Measurements from ENCODE around the gene ESYT2. TPM values are rescaled to one million over a fixed set of nuclear protein-coding genes. Genes with fewer than 3 reads are reported as not detected.

The ESYT2 gene
- total RNA-seq, 1 donor from 2014 or later = 53.1 TPM

DNA sequence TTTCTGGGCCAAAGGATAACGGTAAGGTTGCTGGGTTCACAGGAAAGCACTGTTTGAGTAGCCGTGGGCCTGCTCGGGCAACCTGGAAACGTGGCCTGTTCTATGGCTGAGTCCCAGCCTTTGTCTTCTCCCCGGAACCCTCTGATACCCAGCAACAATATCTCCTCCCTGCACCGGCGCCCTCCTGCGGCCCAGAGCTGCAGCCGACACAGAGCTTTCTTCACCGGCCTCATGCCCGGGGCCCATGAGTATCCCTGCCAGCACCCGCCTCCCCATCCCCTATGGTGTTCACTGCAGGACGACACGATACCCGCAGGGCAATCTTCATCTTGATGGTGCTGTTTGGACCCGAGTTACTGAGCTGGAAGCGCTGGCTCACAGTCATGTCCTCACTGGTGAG lies 86.1 kb downstream of the ESYT2 start:
- Histone ChIP-seq H3K36me3 (ENCODE audit: control insufficient read depth, insufficient read depth, low read length) (peaks cover 2% of the 10 kb centered on the region), H3K4me3 (ENCODE audit: low read depth, low read length) (no peak overlapping the region), H3K27me3 (ENCODE audit: control insufficient read depth, insufficient read depth, low read length) (no peaks in the 10 kb centered on the region)
- TF ChIP-seq, protein P1, sequence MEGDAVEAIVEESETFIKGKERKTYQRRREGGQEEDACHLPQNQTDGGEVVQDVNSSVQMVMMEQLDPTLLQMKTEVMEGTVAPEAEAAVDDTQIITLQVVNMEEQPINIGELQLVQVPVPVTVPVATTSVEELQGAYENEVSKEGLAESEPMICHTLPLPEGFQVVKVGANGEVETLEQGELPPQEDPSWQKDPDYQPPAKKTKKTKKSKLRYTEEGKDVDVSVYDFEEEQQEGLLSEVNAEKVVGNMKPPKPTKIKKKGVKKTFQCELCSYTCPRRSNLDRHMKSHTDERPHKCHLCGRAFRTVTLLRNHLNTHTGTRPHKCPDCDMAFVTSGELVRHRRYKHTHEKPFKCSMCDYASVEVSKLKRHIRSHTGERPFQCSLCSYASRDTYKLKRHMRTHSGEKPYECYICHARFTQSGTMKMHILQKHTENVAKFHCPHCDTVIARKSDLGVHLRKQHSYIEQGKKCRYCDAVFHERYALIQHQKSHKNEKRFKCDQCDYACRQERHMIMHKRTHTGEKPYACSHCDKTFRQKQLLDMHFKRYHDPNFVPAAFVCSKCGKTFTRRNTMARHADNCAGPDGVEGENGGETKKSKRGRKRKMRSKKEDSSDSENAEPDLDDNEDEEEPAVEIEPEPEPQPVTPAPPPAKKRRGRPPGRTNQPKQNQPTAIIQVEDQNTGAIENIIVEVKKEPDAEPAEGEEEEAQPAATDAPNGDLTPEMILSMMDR (IDR thresholded peaks at IDR 0.05; ENCODE audit: insufficient read depth, low read length, poor library complexity, severe bottlenecking) = no peak
- no peak for DNase-seq (ENCODE audit: low read depth)

DNA sequence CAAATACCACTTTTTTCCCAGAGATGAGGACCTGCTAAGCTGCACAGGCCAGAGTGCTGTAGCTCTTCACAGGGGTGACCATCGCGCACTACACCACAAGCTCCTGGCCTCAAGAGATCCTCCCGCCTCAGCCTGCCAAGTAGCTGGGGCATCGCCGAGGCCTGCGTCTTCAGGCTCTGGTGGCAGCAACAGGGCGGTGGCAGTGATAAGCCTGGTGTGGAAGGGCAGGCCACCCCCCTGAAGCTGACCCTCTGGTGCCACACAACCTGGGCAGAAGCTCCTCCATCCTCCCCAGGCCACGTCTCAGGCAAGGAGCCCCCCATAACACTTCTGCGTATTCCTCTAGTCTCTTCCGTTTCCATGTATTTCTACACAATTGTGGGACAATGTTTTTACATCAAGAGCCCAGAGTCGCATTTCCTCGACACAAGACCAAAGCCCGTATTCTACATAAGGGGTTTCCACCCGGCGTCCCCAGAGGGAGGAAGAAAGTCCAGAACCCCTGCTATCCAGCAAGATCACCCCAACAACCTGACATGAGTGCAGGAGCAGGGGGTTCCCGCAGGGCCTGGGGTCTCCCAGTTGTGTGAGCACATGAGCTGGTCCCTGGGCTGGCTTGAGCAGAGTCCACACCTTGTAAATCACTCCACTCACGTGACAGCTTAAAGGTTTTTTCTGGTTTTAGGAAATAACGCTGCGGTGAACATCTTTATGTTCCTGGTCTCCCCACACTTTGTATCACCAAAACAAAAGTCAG lies 87.1 kb downstream of the ESYT2 start:
- H3K36me3 ChIP-seq (ENCODE audit: control insufficient read depth, insufficient read depth, low read length) = peaks cover 2% of the 10 kb centered on the region
- no peak overlapping the region for H3K4me3 ChIP-seq (ENCODE audit: low read depth, low read length)
- TF ChIP-seq, protein P1 (IDR thresholded peaks at IDR 0.05; ENCODE audit: insufficient read depth, low read length, poor library complexity, severe bottlenecking) = no peak
- no peaks in the 10 kb centered on the region for H3K27me3 ChIP-seq (ENCODE audit: control insufficient read depth, insufficient read depth, low read length)
- no peak for DNase-seq (ENCODE audit: low read depth)

DNA sequence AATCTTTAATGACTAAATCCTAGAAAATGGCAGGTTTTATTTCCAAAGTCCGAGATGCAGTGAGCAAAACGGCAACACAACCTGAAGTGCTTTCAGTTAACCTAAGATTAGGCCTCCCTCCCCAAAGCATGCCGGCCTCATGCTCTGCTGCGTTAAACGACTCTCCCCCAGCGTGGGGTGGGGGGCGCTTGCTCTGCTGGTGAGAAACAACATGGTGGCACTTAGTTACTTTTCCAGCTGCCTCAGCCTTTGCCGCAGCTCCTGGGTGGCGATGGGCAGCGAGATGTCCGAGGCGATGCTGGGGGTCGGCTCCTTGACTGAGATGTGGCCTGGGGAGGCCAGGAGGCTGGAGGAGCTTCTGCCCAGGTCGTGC lies 88.0 kb downstream of the ESYT2 start:
- Histone ChIP-seq H3K4me3 (ENCODE audit: low read depth, low read length) (no peak overlapping the region), H3K27me3 (ENCODE audit: control insufficient read depth, insufficient read depth, low read length) (no peaks in the 10 kb centered on the region), H3K36me3 (ENCODE audit: control insufficient read depth, insufficient read depth, low read length) (peaks cover 2% of the 10 kb centered on the region)
- no peak for DNase-seq (ENCODE audit: low read depth)
- TF ChIP-seq, protein P1 (IDR thresholded peaks at IDR 0.05; ENCODE audit: insufficient read depth, low read length, poor library complexity, severe bottlenecking) = no peak

DNA sequence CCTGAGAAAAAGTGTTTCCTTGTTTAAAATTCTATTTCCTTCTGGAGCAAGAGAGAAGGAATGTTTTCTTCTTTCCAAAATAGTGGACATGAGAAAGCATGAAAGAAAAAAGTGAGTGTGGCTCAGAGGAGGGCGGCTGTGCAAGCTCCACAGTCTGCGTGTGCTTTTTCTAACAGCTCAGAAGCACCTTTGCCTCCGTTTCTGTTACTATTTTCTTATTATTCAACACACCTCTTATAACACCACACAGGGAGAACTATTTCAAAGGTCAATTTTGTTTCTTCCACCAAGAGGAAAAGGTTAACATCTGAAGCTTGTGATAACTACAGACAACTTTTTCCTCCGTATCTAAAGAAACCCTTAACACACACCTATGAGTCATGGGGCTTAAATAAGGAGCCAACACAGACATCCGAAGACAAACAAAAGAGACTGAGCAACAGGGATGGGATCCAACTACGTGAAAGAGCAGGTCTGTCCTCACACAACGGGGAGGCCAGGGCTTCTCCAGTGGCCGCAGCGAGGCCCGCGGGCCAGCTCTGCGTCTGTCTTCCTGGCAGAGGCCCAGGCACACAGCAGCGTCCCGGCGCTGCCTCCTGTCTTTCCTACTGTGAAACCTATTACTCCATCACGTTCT lies 88.5 kb downstream of the ESYT2 start:
- TF ChIP-seq, protein P1 (IDR thresholded peaks at IDR 0.05; ENCODE audit: insufficient read depth, low read length, poor library complexity, severe bottlenecking) = no peak
- Histone ChIP-seq H3K4me3 (ENCODE audit: low read depth, low read length) (no peak overlapping the region), H3K36me3 (ENCODE audit: control insufficient read depth, insufficient read depth, low read length) (peaks cover 2% of the 10 kb centered on the region), H3K27me3 (ENCODE audit: control insufficient read depth, insufficient read depth, low read length) (no peaks in the 10 kb centered on the region)
- no peak for DNase-seq (ENCODE audit: low read depth)

DNA sequence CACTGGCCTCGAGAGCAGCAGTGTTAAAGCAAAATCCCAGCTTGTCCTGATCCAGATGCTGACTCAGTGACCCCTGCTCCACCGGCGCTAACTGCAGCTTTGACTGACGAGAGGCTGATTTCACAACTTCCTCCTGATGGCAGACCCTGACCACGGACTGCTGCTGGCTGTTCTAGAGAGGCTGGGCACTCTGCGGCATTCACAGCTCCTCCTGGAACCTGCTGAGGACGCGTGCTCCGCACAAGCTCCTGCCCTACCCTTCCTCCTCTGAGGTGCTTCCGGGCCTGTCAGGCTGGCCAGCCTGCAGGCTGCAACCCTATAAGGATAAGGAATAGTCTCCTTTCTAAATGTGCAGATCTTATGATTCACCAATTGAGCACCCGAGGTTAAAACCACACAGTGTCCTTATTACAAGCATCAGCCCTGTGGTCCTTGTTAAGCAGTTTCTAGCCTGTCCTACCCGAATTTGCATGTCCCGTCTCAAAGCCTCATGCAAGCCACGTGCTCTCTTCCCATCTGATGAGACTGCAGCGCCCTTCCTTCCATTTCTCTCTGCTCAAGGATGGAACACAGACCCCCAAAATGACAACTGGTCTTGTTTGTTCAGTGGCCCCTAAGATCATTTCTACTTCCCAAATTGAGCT lies 89.2 kb downstream of the ESYT2 start:
- peak; percentile 29 for DNase-seq (ENCODE audit: low read depth)
- no peak overlapping the region for H3K4me3 ChIP-seq (ENCODE audit: low read depth, low read length)
- H3K27me3 ChIP-seq (ENCODE audit: control insufficient read depth, insufficient read depth, low read length) = no peaks in the 10 kb centered on the region
- H3K36me3 ChIP-seq (ENCODE audit: control insufficient read depth, insufficient read depth, low read length) = peaks cover 2% of the 10 kb centered on the region
- TF ChIP-seq, protein P1 (IDR thresholded peaks at IDR 0.05; ENCODE audit: insufficient read depth, low read length, poor library complexity, severe bottlenecking) = peak; percentile 13
